GM18861 (cell line): ENCODE results near the gene PALS1.
A peak's percentile ranks its signal among the peaks of the same experiment; 100 is the strongest.

Source experiments
- ATAC-seq: cut with Tn5 transposase; IDR thresholded peaks from one replicate; pipeline ENCODE4 v1.9.1; 2021; ENCODE audit not compliant: unreplicated experiment

Gene PALS1

GRCh38 chr14:67241411-67242167 lies at the start of gene PALS1:
Gene PALS1, plus strand, starts transcription at chr14:67241435. Its CDS starts 37,736 bp downstream, at chr14:67279171.
- ATAC-seq: peak; percentile 24

GRCh38 chr14:67191768-67192290 lies 49.4 kb upstream of the PALS1 start:
- ATAC-seq: no peak

DNA sequence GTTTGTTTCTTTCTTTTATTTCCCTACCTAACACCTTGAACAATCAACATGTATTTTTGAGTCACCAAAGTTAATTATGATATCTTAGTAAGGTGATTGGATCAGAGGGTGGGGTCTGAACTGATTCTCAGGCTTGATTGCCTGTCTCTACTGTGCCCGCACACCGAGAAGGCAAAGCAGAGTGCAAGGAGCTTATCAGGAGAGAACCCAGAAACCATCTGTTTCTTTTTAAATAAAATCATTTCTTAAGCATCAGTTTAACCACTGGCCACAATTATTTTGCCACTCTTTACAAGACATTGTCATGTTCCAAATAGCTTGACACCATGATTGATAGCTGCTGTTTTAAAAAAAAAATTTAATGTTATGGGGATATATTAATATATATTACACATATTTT lies 48.9 kb upstream of the PALS1 start:
- no peak for ATAC-seq

- no peak for ATAC-seq
Measured at GRCh38 chr14:67195279-67195678, 46.0 kb upstream of the PALS1 start.

DNA sequence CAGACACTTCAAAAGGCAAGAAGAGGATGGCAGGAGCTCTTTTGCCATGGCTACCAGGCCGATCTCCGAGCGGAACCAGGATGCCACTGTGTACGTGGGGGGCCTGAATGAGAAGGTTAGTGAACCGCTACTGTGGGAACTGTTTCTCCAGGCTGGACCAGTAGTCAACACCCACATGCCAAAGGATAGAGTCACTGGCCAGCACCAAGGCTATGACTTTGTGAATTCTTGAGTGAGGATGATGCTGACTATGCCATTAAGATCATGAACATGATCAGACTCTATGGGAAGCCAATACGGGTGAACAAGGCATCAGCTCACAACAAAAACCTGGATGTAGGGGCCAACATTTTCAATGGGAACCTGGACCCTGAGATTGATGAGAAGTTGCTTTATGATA lies 42.2 kb upstream of the PALS1 start:
- no peak for ATAC-seq

DNA sequence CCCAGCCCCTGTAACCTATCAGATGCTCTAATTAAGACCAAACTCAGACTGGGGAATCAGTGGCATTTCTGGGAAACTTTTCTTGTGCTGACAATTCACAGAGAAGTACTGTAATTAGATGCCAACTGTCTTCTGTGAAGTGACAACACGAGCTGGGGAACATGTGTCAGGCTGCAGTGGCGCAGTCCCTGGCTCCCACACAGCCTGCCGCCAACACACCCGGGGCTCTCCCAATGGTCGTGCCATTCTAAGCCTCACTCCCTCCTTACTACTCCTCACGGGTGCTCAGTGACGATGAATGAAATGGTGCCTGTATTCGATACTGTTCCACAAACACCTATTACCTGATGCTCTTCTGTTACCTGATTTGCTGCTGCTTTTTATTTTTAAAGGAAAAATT lies 33.4 kb upstream of the PALS1 start:
- no peak for ATAC-seq

DNA sequence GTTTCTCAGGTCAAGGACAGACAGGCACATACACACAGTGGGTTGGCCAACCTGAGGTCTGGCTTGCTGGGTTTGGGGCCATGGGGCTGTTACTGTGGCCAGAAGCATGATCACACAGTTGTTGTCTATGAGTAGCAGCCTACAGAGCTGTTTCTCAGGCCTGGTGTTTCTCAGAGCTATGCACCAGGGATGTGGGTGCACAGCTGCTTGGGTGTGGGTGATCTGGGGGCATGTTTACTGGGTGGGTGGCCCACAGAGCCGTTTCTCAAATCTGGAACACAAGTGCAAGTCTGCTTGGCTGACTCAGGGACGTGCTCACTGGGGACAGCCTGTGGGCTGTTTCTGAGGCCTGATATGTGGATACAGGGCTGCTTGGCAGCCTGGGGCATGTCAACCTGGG lies 23.1 kb upstream of the PALS1 start:
- ATAC-seq: no peak

DNA sequence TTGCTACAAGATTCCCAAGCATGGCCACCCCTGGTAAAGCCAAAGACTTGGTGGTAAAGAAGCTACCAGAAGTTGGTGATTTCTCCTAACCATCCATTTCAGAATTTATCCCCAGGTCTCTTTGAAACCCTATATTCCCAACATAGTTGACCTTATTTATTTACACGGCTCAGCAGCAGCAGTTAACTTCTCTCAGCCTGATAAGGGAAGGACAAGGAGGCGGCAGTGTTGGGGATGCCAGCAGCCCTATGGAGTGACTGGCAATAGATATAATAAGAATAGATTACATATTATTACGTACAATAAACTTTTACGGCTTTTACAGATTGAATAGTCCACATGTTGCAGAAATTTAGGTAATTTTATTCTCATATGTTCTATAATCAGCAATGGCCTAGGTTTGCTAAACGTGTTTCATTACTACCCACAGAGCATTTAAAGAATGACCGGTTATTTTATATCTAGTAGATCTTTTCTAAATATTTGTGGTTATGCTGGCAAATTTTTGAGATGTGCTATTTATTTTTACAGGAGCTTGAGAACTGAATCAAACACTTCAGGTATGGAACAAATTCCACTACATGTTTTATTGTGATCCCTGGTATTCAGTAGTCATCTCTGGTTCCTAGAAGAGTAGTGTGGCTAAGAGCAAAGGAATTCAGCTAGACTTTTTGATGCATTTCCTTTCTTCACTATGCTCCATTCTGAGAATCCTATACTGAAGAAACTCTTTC lies 19.8 kb upstream of the PALS1 start:
- no peak for ATAC-seq

DNA sequence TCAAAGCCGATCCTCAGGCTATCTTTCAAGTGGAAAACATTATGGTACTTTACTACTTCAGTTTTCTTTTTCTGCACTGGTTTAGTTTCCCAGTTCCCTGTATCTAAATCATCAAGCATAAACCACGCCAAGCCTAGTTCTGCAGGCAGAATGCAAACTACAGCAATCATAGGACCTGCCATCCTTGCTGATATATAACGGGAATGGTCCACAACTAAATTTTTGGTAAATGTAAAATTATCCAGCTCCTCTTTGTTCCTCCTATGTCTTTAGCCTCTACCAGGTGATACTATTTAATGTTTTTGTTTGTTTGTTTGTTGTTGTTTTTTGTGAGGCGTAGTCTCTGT lies 19.3 kb upstream of the PALS1 start:
- no peak for ATAC-seq

DNA sequence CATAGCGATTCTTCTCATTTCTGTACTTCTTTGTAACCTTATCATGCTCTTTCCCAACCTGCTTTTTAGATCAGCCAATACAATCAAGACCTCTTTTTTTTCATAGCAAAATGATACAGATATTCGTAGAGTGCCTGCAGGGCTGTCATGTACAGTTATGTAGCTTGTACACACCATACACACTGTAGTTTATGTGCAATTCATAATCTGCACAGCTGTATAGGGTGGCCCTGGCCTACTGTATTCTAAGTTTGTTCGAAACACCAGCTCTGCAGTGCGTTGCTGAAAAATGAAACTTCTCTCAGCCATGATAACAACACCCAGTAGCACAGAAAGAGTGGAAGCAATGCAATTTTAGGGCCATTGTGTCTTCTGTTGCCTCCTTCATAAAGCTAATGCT lies 15.7 kb upstream of the PALS1 start:
- ATAC-seq: no peak

DNA sequence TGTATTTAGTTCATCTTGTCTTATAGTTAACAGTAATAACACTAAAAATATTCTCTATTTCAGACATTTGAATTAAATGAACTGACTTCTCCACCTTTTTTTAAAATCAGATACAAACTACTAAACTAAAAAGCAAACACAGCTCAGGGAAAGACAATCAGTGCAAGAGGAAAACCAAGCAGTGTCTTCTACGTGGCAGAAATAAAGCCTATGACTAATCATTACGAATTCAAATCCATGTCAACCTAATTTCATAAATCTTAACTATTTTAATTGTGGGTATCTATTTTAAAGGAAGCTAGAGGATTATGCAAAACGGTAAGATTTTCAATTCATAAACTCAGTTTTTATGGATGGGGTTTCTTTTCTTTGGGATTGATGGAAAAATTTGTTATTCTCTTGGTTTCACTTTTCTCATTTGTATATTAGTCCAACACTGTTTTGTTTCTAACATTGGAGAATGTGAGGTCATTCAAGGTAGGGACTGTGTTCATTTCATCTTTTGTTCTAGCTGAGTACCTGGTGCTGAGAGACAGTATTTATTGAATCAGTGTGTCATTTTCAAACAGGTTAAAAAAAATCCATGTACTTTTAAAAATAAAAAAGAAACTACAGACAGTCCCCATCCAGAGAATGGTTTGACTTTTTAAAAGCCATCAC lies 12.8 kb upstream of the PALS1 start:
- no peak for ATAC-seq

GRCh38 chr14:67232066-67232465 lies 9.2 kb upstream of the PALS1 start:
- no peak for ATAC-seq

DNA sequence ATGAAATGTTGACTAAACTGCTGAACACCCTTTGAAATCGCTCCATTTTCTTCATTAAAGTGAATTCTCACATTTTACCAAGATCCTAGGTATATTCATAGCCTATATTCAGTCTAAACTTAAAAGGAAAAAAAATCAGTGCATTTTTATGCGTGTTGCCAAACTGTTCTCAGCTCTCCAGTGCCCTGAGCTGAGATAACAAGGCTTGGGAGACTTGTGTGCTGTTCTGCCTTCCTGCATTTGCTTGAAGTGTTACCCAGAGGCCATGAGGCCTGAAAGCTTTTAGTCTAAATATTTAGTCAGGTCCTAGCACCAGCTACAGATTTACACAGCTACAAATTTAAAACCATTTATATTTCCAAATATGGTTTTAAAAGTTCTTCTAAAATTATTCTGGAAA lies 8.6 kb upstream of the PALS1 start:
- ATAC-seq: no peak

DNA sequence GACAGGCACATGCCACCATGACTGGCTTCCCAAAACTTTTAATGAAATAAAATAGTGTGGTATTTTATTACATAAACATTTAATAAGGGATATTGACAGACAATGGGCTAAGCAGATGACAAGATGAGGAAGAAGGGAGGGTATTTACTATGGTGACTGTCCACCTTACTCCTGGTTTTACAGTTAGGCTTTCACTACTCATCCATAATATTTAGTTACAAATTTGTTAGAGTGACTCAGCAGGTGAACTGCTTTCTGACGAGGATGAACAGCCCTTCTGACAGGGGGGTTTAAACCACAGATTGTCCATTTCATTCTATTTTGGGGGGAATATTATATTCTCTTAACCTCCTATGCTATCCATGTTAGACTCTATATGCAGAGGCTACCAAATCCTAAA lies 3.6 kb upstream of the PALS1 start:
- ATAC-seq: no peak

DNA sequence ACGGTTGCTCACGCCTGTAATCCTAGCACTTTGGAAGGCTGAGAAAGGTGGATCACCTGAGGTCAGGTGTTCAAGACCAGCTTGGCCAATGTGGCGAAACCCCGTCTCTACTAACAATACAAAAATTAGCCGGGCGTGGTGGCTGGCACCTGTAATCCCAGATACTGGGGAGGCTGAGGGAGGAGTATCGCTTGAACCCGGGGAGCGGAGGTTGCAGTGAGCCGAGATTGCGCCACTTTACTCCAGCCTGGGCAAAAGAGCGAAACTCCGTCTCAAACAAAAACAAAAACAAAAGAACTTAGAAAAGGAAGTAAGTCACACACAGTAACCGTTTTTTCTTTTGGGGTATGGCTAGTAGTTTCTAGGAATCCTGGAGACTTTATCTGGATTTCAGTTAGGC lies 1.7 kb upstream of the PALS1 start:
- ATAC-seq: no peak

DNA sequence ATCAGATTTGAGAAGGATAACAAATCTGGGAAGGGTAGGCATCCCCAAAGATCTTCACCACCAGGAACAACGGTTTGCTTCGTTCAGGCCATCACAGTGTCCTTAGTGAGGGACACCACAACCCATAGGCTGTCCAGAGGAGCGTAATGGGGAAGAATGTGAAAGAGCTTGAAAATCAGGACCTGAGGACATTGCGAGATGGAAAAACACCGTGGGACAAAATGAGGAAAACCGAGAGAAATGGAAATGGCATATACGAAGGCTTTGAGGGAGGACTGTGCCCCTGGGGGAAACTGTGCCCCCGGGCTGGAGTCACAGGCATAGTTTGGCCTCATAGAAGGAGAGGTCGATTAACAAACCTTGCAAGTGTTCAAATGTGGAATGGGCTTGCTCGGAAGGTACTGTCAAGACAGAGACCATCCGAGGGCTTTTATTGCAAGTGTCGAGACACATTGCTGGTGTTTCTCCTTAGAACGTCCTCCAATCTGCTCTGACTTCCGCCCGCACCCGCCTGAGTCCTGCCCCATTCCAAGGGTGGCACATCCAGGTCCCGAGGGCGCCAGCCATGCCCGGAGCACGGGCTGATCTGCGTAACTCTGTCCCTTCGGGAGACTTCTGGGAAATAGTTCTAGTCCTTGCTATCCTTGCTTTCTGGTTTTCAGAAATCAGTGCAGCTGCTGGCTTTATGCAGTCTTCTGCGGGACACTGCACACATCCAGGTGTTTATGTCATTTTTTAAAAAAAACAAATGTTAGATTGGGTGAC lies 885 bp upstream of the PALS1 start:
- peak; percentile 16 for ATAC-seq

DNA sequence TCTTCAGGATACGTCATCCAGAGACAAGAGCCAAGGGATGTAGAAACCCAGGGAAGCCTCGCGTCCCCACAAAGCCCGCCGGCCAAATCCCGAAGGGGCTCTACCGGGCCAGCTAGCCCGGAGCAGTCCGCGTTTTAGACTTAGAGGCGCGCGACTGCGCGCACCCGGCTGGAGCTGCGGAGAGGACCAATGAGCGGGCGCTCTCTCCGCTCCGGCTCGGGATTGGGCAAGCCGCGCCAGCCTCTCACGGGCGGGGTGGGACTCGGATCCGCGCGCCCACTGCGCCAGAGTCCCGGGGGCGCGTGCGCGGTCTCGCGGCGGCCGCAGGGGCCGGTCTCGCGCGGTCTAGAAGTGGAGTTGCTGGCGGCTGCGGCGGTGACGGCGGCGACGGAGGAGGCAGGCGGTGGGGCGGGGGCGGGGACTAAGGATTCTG lies 241 bp upstream of the PALS1 start:
- peak; percentile 80 for ATAC-seq

GRCh38 chr14:67242168-67242420 lies 859 bp downstream of the PALS1 start:
- peak; percentile 1 for ATAC-seq

DNA sequence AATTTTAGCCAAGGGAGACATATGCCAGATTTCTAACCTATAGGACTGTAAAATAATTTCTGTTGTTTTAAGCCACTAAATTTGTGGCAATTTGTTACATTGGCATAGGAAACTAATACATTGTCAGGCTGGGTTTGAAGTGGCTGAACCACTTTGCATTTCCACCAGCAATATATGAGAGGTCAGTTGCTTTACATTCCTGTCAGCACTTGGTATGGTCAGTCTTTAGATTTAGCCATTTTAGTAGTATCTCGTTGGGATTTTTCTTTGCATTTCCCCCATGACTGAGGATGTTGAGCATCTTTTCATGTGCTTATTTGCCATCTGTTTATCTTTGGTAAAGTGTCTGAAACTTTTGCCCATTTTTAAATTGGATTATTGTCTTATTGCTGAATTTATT lies 3.9 kb downstream of the PALS1 start:
- ATAC-seq: no peak

GRCh38 chr14:67251573-67252226 lies 10.5 kb downstream of the PALS1 start:
- no peak for ATAC-seq

DNA sequence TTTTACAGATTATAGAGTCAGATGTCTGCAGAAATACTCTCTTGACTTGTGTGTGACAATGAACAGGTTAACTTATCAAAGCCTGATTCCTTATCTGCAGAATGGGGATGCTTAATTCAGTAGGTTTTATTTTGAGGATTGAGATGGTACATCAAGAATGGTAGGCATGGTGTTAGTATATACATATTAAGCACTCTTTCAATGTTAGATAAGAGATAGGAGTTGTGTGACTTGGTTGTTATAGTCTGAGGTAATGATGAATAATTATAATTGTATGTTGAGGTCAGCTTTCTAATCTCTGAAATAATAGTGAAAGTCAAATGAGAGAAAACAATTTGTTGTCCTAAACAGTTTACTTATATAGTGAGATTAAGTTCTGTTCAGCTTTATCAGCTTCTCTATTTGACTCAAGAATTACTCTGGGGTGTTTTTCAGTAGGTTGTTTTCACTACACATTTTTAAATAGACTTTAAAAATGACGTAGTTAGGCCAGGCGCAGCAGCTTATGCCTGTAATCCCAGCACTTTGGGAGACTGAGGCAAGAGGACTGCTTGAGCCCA lies 11.9 kb downstream of the PALS1 start:
- ATAC-seq: no peak
